ENCODE measurements around the gene FGF14.

- TF ChIP-seq CTCF (IDR thresholded peaks at IDR 0.05) (no peak), POLR2AphosphoS5 (IDR thresholded peaks at IDR 0.05) (no peak), POLR2A (IDR thresholded peaks at IDR 0.05) (no peak)
Observed at GRCh38 chr13:101911752-101912151, 490.1 kb downstream of the FGF14 start.
